IMR-90 (cell line): Measurements from ENCODE around the gene MYL11. TPM values are rescaled to one million over a fixed set of nuclear protein-coding genes. Genes with fewer than 3 reads are reported as not detected.

ENCODE experiments used
- ATAC-seq: fragments of 200-7000 bp; cut with Tn5 transposase; 2 replicates; pipeline ENCODE4 v1.9.1; 2020; ENCODE audit warnings: low read depth, mild to moderate bottlenecking, moderate library complexity
- BruUV-seq: library from RNA; stranded (reverse); fragments of 400-500 nt; replicated peaks from 2 replicates; lab custom pipeline; 2021; lab: Mats Ljungman, UMichigan
- CTCF ChIA-PET: fragments of 300-600 bp; formaldehyde crosslinking; extraction: SDS; loops from one replicate; lab custom pipeline; 2021; ENCODE audit warnings: antibody characterized with exemption; lab: Yijun Ruan, JAX
- POLR2A ChIA-PET: fragments of 300-600 bp; sonication (Branson Sonifier 250); formaldehyde crosslinking; loops from one replicate; lab custom pipeline; 2022; ENCODE audit warnings: antibody characterized with exemption; ENCODE audit not compliant: unreplicated experiment; lab: Charles Lee
- DNase-seq: peaks from one replicate; pipeline ENCODE4 v3.0.0; 2013
- H2AFZ ChIP-seq: replicated peaks from 2 replicates; pipeline ENCODE3; 2013; ENCODE audit warnings: low read length, mild to moderate bottlenecking; ENCODE audit not compliant: poor library complexity
- H2AK5ac ChIP-seq: 2 replicates; pipeline ENCODE4 v1.6.1; 2013; ENCODE audit warnings: low read depth, low read length, inconsistent platforms
- H2AK9ac ChIP-seq: replicated peaks from 2 replicates; pipeline ENCODE3; 2013; ENCODE audit warnings: mild to moderate bottlenecking, low read depth, low read length, moderate library complexity; ENCODE audit not compliant: poor library complexity
- H2BK120ac ChIP-seq: 2 replicates; pipeline ENCODE4 v1.6.1; 2013; ENCODE audit warnings: low read depth, low read length, inconsistent platforms
- H2BK15ac ChIP-seq: 3 replicates; pipeline ENCODE4 v1.6.1; 2013; ENCODE audit warnings: low read depth, low read length, inconsistent platforms
- H2BK20ac ChIP-seq: 2 replicates; pipeline ENCODE4 v1.6.1; 2013; ENCODE audit warnings: low read depth, mild to moderate bottlenecking, inconsistent platforms, low read length, moderate library complexity
- H2BK5ac ChIP-seq: 2 replicates; pipeline ENCODE4 v1.6.1; 2013; ENCODE audit warnings: mild to moderate bottlenecking, low read depth, low read length, inconsistent platforms; ENCODE audit not compliant: poor library complexity, severe bottlenecking
- H3K14ac ChIP-seq: replicated peaks from 2 replicates; pipeline ENCODE4 v1.6.1; 2013; ENCODE audit warnings: low read depth, low read length, inconsistent platforms
- H3K18ac ChIP-seq: 2 replicates; pipeline ENCODE4 v1.6.1; 2013; ENCODE audit warnings: low read depth, low read length, control low read depth
- H3K23ac ChIP-seq: 2 replicates; pipeline ENCODE4 v1.6.1; 2013; ENCODE audit warnings: low read depth, low read length, inconsistent platforms
- H3K27ac ChIP-seq: 2 replicates; pipeline ENCODE4 v1.5.1; 2013; ENCODE audit warnings: mild to moderate bottlenecking, control low read depth, low read length; ENCODE audit not compliant: insufficient read depth
- H3K27me3 ChIP-seq: 2 replicates; pipeline ENCODE4 v1.6.1; 2013; ENCODE audit warnings: low read length; ENCODE audit not compliant: control insufficient read depth, insufficient read depth
- H3K36me3 ChIP-seq: 2 replicates; pipeline ENCODE4 v1.6.1; 2013; ENCODE audit warnings: low read length, mixed read lengths; ENCODE audit not compliant: control insufficient read depth, insufficient read depth
- H3K4ac ChIP-seq: 2 replicates; pipeline ENCODE4 v1.6.1; 2013; ENCODE audit warnings: low read depth, low read length, inconsistent platforms
- H3K4me1 ChIP-seq: 2 replicates; pipeline ENCODE4 v1.6.1; 2013; ENCODE audit warnings: low read length, mixed read lengths; ENCODE audit not compliant: control insufficient read depth, insufficient read depth
- H3K4me2 ChIP-seq: 2 replicates; pipeline ENCODE4 v1.6.1; 2013; ENCODE audit warnings: low read depth, mild to moderate bottlenecking, control low read depth, low read length, moderate library complexity
- H3K4me3 ChIP-seq: 2 replicates; pipeline ENCODE4 v1.5.1; 2013; ENCODE audit warnings: low read depth, mild to moderate bottlenecking, control low read depth, low read length, moderate library complexity; ENCODE audit not compliant: insufficient read depth
- H3K56ac ChIP-seq: 2 replicates; pipeline ENCODE4 v1.6.1; 2013; ENCODE audit warnings: low read length, inconsistent platforms; ENCODE audit not compliant: insufficient read depth; ENCODE audit errors: extremely low read depth
- H3K79me1 ChIP-seq, 2 experiments: 2 replicates each; pipeline ENCODE4 v1.6.1; 2013; ENCODE audit warnings: low read length in 2 of 2, inconsistent platforms in 1 of 2, low read depth in 1 of 2
- H3K9ac ChIP-seq: 2 replicates; pipeline ENCODE4 v1.6.1; 2013; ENCODE audit warnings: low read depth, low read length, control low read depth
- H3K9me1 ChIP-seq: 2 replicates; pipeline ENCODE4 v1.6.1; 2013; ENCODE audit warnings: low read length, inconsistent platforms; ENCODE audit not compliant: insufficient read depth
- H3K9me3 ChIP-seq: 2 replicates; pipeline ENCODE4 v1.6.1; 2013; ENCODE audit warnings: low read length; ENCODE audit not compliant: control insufficient read depth, insufficient read depth
- H4K20me1 ChIP-seq: 2 replicates; pipeline ENCODE4 v1.6.1; 2013; ENCODE audit warnings: low read length, inconsistent platforms; ENCODE audit not compliant: insufficient read depth
- H4K5ac ChIP-seq: 2 replicates; pipeline ENCODE4 v1.6.1; 2013; ENCODE audit warnings: mild to moderate bottlenecking, low read depth, low read length, control low read depth
- H4K8ac ChIP-seq, 2 experiments: 2 replicates each; pipeline ENCODE4 v1.6.1; 2013; ENCODE audit warnings: low read depth in 2 of 2, low read length in 2 of 2, control low read depth in 1 of 2, inconsistent platforms in 1 of 2
- H4K91ac ChIP-seq: 2 replicates; pipeline ENCODE4 v1.6.1; 2013; ENCODE audit warnings: low read depth, low read length, inconsistent platforms; ENCODE audit not compliant: insufficient read depth
- MAFK ChIP-seq: IDR thresholded peaks from 2 replicates; pipeline ENCODE4 v1.6.1; 2012; ENCODE audit warnings: low read depth, low read length, improper control_type of control experiment
- SMC3 ChIP-seq: fragments of 150-350 bp; IDR thresholded peaks from 2 replicates; pipeline ENCODE4 v1.6.1; 2016; ENCODE audit warnings: low read depth, mild to moderate bottlenecking, antibody characterized with exemption, low read length, moderate library complexity
- WGBS, 2 experiments: methylation state at CpG; one replicate each; pipeline versions ENCODE4 v1.1.5 to v1.1.7; 2013; ENCODE audit warnings: missing lambda C conversion rate in 2 of 2; ENCODE audit not compliant: insufficient read length in 1 of 2; ENCODE audit errors: extremely low coverage in 2 of 2; 5-methylcytosine and 5-hydroxymethylcytosine counted together
- dilution Hi-C: fragments of 300-500 bp; cut with HindIII; formaldehyde crosslinking; loops from one replicate; pipeline ENCODE4 v1.14.3; 2018; ENCODE audit warnings: low sequenced_read_pairs; ENCODE audit not compliant: unreplicated experiment
- in situ Hi-C: fragments of 300-500 bp; cut with MboI; formaldehyde crosslinking; loops from 3 replicates; pipeline ENCODE4 v1.14.3; 2019; ENCODE audit warnings: low sequenced_read_pairs, inconsistent platforms, mixed read lengths
- intact Hi-C: fragments of 100-400 bp; cut with micrococcal nuclease; formaldehyde crosslinking; loops from 2 replicates; pipeline ENCODE4 v1.10.0; 2022
- polyA plus RNA-seq, 3 experiments: library from polyadenylated mRNA; depleted of rRNA; stranded (reverse); fragments of >200 nt; gene quantifications; 2 replicates each; pipeline ENCODE4 v1.2.3, GENCODE V29; 2012; ENCODE audit warnings: low replicate concordance in 1 of 3
- total RNA-seq: library from RNA; depleted of rRNA; stranded (reverse); fragments of >200 nt; gene quantifications from 2 replicates; pipeline ENCODE4 v1.2.3, GENCODE V29; 2012
- TF ChIP-seq, protein P1 (sequence below): fragments of 150-350 bp; IDR thresholded peaks from 2 replicates; pipeline ENCODE4 v1.6.1; 2016; ENCODE audit warnings: low read depth, mild to moderate bottlenecking, low read length, moderate library complexity, borderline replicate concordance
- TF ChIP-seq, protein P2 (sequence below): fragments of 150-350 bp; IDR thresholded peaks from 2 replicates; pipeline ENCODE4 v1.6.1; 2017; ENCODE audit warnings: mild to moderate bottlenecking, antibody characterized with exemption, low read length, low read depth

The MYL11 gene
- total and polyA plus RNA-seq, 2 of the 4 experiments (the other 2 are of a cell fraction) = 1.1 TPM; not detected in 1

DNA sequence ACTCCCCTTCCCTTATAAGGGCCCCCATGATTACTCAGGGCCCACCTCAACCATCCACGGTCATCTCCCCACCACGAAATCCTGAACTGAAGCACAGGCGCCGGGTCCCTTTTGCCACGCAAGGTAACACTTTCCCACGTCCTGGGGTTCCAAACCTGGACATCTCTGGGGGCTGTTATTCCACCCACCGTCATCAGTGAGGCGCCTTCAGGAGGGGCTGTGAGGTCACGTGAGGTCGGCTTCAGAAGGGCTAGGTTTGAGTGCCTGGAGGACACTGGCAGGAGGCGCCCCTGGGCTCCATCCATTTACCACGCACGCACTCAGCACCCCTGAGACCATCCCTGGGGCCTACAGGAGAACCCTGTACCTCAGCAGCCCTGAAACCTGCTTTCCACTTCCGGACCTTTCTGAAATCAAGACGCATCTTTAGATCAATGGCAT is 23.6 kb upstream of the MYL11 start:
- DNase-seq = no peak
- H3K27ac ChIP-seq = no peak overlapping the region
- no peaks in the 10 kb centered on the region for H3K9me3 ChIP-seq
- peaks cover 27% of the 10 kb centered on the region for H3K36me3 ChIP-seq
- no peak overlapping the region for H2AFZ ChIP-seq
- H4K5ac ChIP-seq = no peak overlapping the region
- TF ChIP-seq SMC3 (no peak), MAFK (no peak)
- TF ChIP-seq, protein P1, sequence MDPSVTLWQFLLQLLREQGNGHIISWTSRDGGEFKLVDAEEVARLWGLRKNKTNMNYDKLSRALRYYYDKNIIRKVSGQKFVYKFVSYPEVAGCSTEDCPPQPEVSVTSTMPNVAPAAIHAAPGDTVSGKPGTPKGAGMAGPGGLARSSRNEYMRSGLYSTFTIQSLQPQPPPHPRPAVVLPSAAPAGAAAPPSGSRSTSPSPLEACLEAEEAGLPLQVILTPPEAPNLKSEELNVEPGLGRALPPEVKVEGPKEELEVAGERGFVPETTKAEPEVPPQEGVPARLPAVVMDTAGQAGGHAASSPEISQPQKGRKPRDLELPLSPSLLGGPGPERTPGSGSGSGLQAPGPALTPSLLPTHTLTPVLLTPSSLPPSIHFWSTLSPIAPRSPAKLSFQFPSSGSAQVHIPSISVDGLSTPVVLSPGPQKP = no peak
- TF ChIP-seq, protein P2, sequence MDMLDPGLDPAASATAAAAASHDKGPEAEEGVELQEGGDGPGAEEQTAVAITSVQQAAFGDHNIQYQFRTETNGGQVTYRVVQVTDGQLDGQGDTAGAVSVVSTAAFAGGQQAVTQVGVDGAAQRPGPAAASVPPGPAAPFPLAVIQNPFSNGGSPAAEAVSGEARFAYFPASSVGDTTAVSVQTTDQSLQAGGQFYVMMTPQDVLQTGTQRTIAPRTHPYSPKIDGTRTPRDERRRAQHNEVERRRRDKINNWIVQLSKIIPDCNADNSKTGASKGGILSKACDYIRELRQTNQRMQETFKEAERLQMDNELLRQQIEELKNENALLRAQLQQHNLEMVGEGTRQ = no peak
- no peak overlapping the region for H2BK20ac ChIP-seq
- H3K4me2 ChIP-seq = no peak overlapping the region
- H4K91ac ChIP-seq = no peak overlapping the region
- peaks cover 17% of the 10 kb centered on the region; the same call in 1 of the 2 replicates for H4K20me1 ChIP-seq
- H2AK5ac ChIP-seq = no peak overlapping the region
- H2AK9ac ChIP-seq = no peak overlapping the region
- no peak overlapping the region for H3K4ac ChIP-seq
- H3K18ac ChIP-seq = no peak overlapping the region
- no peak overlapping the region for H2BK120ac ChIP-seq
- no peaks in the 10 kb centered on the region for H3K27me3 ChIP-seq
- no peak overlapping the region for H4K8ac ChIP-seq
- no peak overlapping the region for H2BK15ac ChIP-seq
- H3K4me1 ChIP-seq = peaks cover 5% of the 10 kb centered on the region; the same call in 1 of the 2 replicates
- CTCF ChIA-PET = no interaction called here
- dilution Hi-C loops (no loop called here), in situ Hi-C loops (no loop called here), intact Hi-C loops (no loop called here)
- 94% methylated on average over 7 of the region's 15 CpGs; no CpG with 5 or more reads in 1 of the 2 experiments for WGBS, 2 experiments
- H3K4me3 ChIP-seq = no peak overlapping the region
- H3K23ac ChIP-seq = no peak overlapping the region
- no peak overlapping the region for H2BK5ac ChIP-seq
- ATAC-seq = no peak
- H3K9me1 ChIP-seq = peaks cover 5% of the 10 kb centered on the region; the same call in 1 of the 2 replicates
- no peak overlapping the region for H3K14ac ChIP-seq
- POLR2A ChIA-PET = interaction anchor here (0.6 kb wide), 1 partner anchor 9 kb away, joined by 4 read pairs; no protein-coding TSS in a partner anchor
- H3K9ac ChIP-seq = no peak overlapping the region
- no peak overlapping the region for H3K56ac ChIP-seq
- BruUV-seq = no TSS peak
- peaks cover 0 to 62% of the 10 kb centered on the region in 2 experiments; a peak in 2 of 4 replicates for H3K79me1 ChIP-seq
